OCI-LY3 (cell line): ENCODE results near the gene PIEZO2.

Experiments used
- CTCF ChIP-seq: fragments of 200-600, 300-600 bp; sonication (generic); IDR thresholded peaks from 2 replicates; pipeline ENCODE4 v1.5.1; 2014; ENCODE audit warnings: antibody characterized with exemption, low read length, low read depth
- EZH2phosphoT487 ChIP-seq: fragments of 200-600 bp; shearing (Covaris generic); IDR thresholded peaks from 2 replicates; pipeline ENCODE4 v1.6.1; 2018; ENCODE audit warnings: antibody characterized with exemption, mixed run types, low read depth

GRCh38 chr18:11052800-11053199 is 96.6 kb downstream of the PIEZO2 start:
- TF ChIP-seq CTCF: no peak
- TF ChIP-seq EZH2phosphoT487: no peak
